ENCODE data around the gene RIMS4.

DNA sequence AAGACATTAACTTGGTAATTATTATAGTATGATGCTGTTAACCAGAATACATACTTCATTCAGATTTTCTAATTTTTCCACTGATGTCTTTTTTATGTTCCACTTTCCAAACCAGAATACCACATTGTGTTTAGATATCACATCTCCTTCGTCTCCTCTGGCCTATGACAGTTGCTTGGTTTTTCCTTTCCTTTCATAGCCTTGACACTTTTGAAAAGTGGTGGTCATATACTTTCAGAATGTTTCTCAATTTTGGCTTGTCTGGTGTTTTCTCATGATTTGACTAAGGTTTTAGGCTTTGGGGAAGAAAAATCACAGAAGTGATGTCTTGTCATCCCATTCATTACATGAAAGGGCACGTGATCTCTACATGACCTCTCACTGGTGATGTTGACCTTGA, 24.3 kb upstream of the RIMS4 start:
- TF ChIP-seq, protein P1, sequence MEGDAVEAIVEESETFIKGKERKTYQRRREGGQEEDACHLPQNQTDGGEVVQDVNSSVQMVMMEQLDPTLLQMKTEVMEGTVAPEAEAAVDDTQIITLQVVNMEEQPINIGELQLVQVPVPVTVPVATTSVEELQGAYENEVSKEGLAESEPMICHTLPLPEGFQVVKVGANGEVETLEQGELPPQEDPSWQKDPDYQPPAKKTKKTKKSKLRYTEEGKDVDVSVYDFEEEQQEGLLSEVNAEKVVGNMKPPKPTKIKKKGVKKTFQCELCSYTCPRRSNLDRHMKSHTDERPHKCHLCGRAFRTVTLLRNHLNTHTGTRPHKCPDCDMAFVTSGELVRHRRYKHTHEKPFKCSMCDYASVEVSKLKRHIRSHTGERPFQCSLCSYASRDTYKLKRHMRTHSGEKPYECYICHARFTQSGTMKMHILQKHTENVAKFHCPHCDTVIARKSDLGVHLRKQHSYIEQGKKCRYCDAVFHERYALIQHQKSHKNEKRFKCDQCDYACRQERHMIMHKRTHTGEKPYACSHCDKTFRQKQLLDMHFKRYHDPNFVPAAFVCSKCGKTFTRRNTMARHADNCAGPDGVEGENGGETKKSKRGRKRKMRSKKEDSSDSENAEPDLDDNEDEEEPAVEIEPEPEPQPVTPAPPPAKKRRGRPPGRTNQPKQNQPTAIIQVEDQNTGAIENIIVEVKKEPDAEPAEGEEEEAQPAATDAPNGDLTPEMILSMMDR (IDR thresholded peaks at IDR 0.05) = no peak
- TF ChIP-seq POLR2AphosphoS5 (IDR thresholded peaks at IDR 0.05; ENCODE audit: insufficient read depth in 1 of 2, low read depth in 1 of 2) = no peak
